Vagina (tissue), 2 donors: Measurements from ENCODE around the gene ZNF667.

Experiments
- POLR2A ChIP-seq, 2 donors: fragments of 450-650 bp; IDR thresholded peaks; one replicate each; pipeline ENCODE4 v1.6.1; 2017; ENCODE audit warnings: antibody characterized with exemption in 2 of 2, mild to moderate bottlenecking in 2 of 2, moderate library complexity in 2 of 2
- POLR2AphosphoS5 ChIP-seq, 2 donors: sonication (generic); formaldehyde crosslinking; IDR thresholded peaks; one replicate each; pipeline ENCODE4 v1.9.0; 2017; ENCODE audit warnings: antibody characterized with exemption in 2 of 2, mild to moderate bottlenecking in 2 of 2, low read depth in 1 of 2; ENCODE audit not compliant: insufficient read depth in 1 of 2
- TF ChIP-seq, protein P1 (sequence below), 3 experiments: fragments of 450-650 bp in 2 of 3; fragments of 200-600 bp in 1 of 3; sonication (generic) in 1 of 3; IDR thresholded peaks; one replicate each; pipeline ENCODE4 v1.5.1; 2017 to 2019; ENCODE audit warnings: antibody characterized with exemption in 3 of 3, mild to moderate bottlenecking in 2 of 3, moderate library complexity in 2 of 3

DNA sequence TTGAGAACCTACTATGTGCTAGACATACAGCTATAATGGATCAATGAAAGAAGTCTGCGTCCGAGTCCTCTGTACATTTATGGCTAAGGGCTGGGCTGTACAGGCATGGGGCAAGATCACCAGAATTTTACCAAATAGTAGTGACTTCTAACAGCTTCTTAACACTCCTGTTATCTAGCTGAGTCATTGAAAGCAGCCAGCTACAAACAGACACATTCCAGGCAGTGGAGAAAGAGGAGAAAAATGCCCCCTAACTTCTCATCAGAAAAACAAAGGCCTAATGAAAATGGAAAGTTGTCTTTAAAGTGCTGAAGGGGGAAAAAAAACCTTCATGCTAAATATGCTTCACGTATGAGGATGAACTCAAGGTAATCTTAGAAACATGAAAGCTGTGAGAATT is 14.3 kb upstream of the ZNF667 start:
- TF ChIP-seq, protein P1, sequence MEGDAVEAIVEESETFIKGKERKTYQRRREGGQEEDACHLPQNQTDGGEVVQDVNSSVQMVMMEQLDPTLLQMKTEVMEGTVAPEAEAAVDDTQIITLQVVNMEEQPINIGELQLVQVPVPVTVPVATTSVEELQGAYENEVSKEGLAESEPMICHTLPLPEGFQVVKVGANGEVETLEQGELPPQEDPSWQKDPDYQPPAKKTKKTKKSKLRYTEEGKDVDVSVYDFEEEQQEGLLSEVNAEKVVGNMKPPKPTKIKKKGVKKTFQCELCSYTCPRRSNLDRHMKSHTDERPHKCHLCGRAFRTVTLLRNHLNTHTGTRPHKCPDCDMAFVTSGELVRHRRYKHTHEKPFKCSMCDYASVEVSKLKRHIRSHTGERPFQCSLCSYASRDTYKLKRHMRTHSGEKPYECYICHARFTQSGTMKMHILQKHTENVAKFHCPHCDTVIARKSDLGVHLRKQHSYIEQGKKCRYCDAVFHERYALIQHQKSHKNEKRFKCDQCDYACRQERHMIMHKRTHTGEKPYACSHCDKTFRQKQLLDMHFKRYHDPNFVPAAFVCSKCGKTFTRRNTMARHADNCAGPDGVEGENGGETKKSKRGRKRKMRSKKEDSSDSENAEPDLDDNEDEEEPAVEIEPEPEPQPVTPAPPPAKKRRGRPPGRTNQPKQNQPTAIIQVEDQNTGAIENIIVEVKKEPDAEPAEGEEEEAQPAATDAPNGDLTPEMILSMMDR (IDR thresholded peaks at IDR 0.05): no peak
- no peak for TF ChIP-seq POLR2A (IDR thresholded peaks at IDR 0.05)
- TF ChIP-seq POLR2AphosphoS5 (IDR thresholded peaks at IDR 0.05; ENCODE audit: insufficient read depth in 1 of 2, low read depth in 1 of 2): no peak
